Posterior cingulate gyrus (tissue), 11 donors: ENCODE measurements around the gene WFDC1.

ENCODE experiments used
- DNase-seq, 10 donors: peaks; one replicate each; pipeline versions ENCODE4 v3.0.0 to v3.0.0-alpha.2; 2020 to 2021; ENCODE audit warnings: mixed read lengths in 3 of 10
- intact Hi-C: fragments of 100-400 bp; cut with DNase I; formaldehyde crosslinking; loops from one replicate; pipeline ENCODE4 v1.15.1; 2023

The WFDC1 gene

GRCh38 chr16:84295203-84295860, 654 bp downstream of the WFDC1 start:
- peak in 2 of 10 donors; percentile 56 for DNase-seq
- intact Hi-C loops = no loop called here

GRCh38 chr16:84298376-84298899, 3.8 kb downstream of the WFDC1 start:
- intact Hi-C loops = no loop called here

GRCh38 chr16:84299734-84300440, 5.2 kb downstream of the WFDC1 start:
- DNase-seq = peak in 1 of 10 donors; percentile 52
- intact Hi-C loops = no loop called here

More at GRCh38 chr16:84298376-84298899, 3.8 kb downstream of the WFDC1 start:
- no peak for DNase-seq

- peak in 1 of 10 donors; percentile 71 for DNase-seq
- intact Hi-C loops = no loop called here
Observed at GRCh38 chr16:84302111-84302954, 7.7 kb downstream of the WFDC1 start.

- DNase-seq = peak in 1 of 10 donors; percentile 29
- intact Hi-C loops = no loop called here
Observed at GRCh38 chr16:84303023-84303422, 8.3 kb downstream of the WFDC1 start.

- intact Hi-C loops = no loop called here
- DNase-seq = no peak
Observed at GRCh38 chr16:84303516-84303915, 8.8 kb downstream of the WFDC1 start.

- DNase-seq = no peak
- intact Hi-C loops = no loop called here
Observed at GRCh38 chr16:84306564-84306963, 11.9 kb downstream of the WFDC1 start.

- DNase-seq = peak in 1 of 10 donors; percentile 68
- intact Hi-C loops = no loop called here
Observed at GRCh38 chr16:84307209-84307954, 12.7 kb downstream of the WFDC1 start.

- peak in 5 of 10 donors; percentile 15 to 88 (median 36) for DNase-seq
Observed at GRCh38 chr16:84308120-84308519, 13.4 kb downstream of the WFDC1 start.

GRCh38 chr16:84310642-84311041, 16.0 kb downstream of the WFDC1 start:
- intact Hi-C loops = no loop called here
- DNase-seq = peak in 1 of 10 donors; percentile 14

More at GRCh38 chr16:84308120-84308519, 13.4 kb downstream of the WFDC1 start:
- intact Hi-C loops = no loop called here

- DNase-seq = peak in 4 of 10 donors; percentile 13 to 90 (median 84)
Observed at GRCh38 chr16:84312783-84313382, 18.2 kb downstream of the WFDC1 start.

GRCh38 chr16:84313921-84314320, 19.2 kb downstream of the WFDC1 start:
- intact Hi-C loops = no loop called here
- peak in 2 of 10 donors; percentile 71 to 79 for DNase-seq

More at GRCh38 chr16:84312783-84313382, 18.2 kb downstream of the WFDC1 start:
- intact Hi-C loops = no loop called here

GRCh38 chr16:84314373-84314772, 19.7 kb downstream of the WFDC1 start:
- peak in 2 of 10 donors; percentile 7 to 24 for DNase-seq
- intact Hi-C loops = no loop called here

GRCh38 chr16:84314814-84315213, 20.1 kb downstream of the WFDC1 start:
- DNase-seq = peak in 2 of 10 donors; percentile 3 to 36
- intact Hi-C loops = no loop called here

GRCh38 chr16:84315422-84315821, 20.7 kb downstream of the WFDC1 start:
- intact Hi-C loops = no loop called here
- peak in 2 of 10 donors; percentile 14 to 20 for DNase-seq

GRCh38 chr16:84318091-84318975, 23.7 kb downstream of the WFDC1 start:
- intact Hi-C loops = no loop called here
- peak in 2 of 10 donors; percentile 55 to 76 for DNase-seq

GRCh38 chr16:84319146-84319760, 24.6 kb downstream of the WFDC1 start:
- peak in 2 of 10 donors; percentile 76 to 79 for DNase-seq
- intact Hi-C loops = no loop called here

- DNase-seq = peak in 2 of 10 donors; percentile 14 to 55
- intact Hi-C loops = no loop called here
Observed at GRCh38 chr16:84320511-84320910, 25.8 kb downstream of the WFDC1 start.
